GM18907 (cell line): ENCODE measurements around the gene CDHR3.
"Not testable (repeated sequence)": the region's sequence is repeated elsewhere in the genome, so short reads cannot be mapped to it uniquely, and the experiment has no call there.

Experiments used
- ATAC-seq: cut with Tn5 transposase; IDR thresholded peaks from one replicate; pipeline ENCODE4 v1.9.1; 2021; ENCODE audit warnings: mild to moderate bottlenecking, moderate library complexity; ENCODE audit not compliant: unreplicated experiment

CDHR3 gene

GRCh38 chr7:105963038-105963667, at the start of gene CDHR3:
Gene CDHR3 (plus strand): TSS chr7:105963264. CDS start chr7:105963319, 55 bp downstream.
- no peak for ATAC-seq

- ATAC-seq: no peak
Observed at GRCh38 chr7:105913947-105914346, 49.1 kb upstream of the CDHR3 start.

- ATAC-seq: no peak
Observed at GRCh38 chr7:105916603-105917002, 46.5 kb upstream of the CDHR3 start.

GRCh38 chr7:105917659-105918058, 45.4 kb upstream of the CDHR3 start:
- no peak for ATAC-seq

- ATAC-seq: no peak
Observed at GRCh38 chr7:105920766-105921165, 42.3 kb upstream of the CDHR3 start.

GRCh38 chr7:105924945-105925344, 38.1 kb upstream of the CDHR3 start:
- ATAC-seq: no peak

GRCh38 chr7:105926131-105926530, 36.9 kb upstream of the CDHR3 start:
- no peak for ATAC-seq

GRCh38 chr7:105931179-105931578, 31.9 kb upstream of the CDHR3 start:
- ATAC-seq: no peak

- ATAC-seq: no peak
Observed at GRCh38 chr7:105932835-105933477, 30.1 kb upstream of the CDHR3 start.

GRCh38 chr7:105934572-105935185, 28.4 kb upstream of the CDHR3 start:
- ATAC-seq: no peak

- ATAC-seq: no peak
Observed at GRCh38 chr7:105935250-105935649, 27.8 kb upstream of the CDHR3 start.

GRCh38 chr7:105937411-105937810, 25.7 kb upstream of the CDHR3 start:
- ATAC-seq: no peak

GRCh38 chr7:105940109-105940508, 23.0 kb upstream of the CDHR3 start:
- no peak for ATAC-seq

GRCh38 chr7:105941596-105941995, 21.5 kb upstream of the CDHR3 start:
- no peak for ATAC-seq

- ATAC-seq: no peak
Observed at GRCh38 chr7:105943486-105943885, 19.6 kb upstream of the CDHR3 start.

GRCh38 chr7:105945848-105946247, 17.2 kb upstream of the CDHR3 start:
- ATAC-seq: no peak

GRCh38 chr7:105951597-105951996, 11.5 kb upstream of the CDHR3 start:
- no peak for ATAC-seq

GRCh38 chr7:105952917-105953595, 10.0 kb upstream of the CDHR3 start:
- no peak for ATAC-seq

- ATAC-seq: no peak
Observed at GRCh38 chr7:105954711-105955110, 8.4 kb upstream of the CDHR3 start.

GRCh38 chr7:105955651-105956466, 7.2 kb upstream of the CDHR3 start:
- ATAC-seq: not testable (repeated sequence)

GRCh38 chr7:105958012-105958411, 5.1 kb upstream of the CDHR3 start:
- ATAC-seq: no peak
